Kidney epithelial cell (primary cell): ENCODE measurements around the gene RFPL3. TPM values are rescaled to one million over a fixed set of nuclear protein-coding genes. Genes with fewer than 3 reads are reported as not detected.
"Not testable (repeated sequence)": the region's sequence is repeated elsewhere in the genome, so short reads cannot be mapped to it uniquely, and the experiment has no call there.

Experiments used
- DNase-seq: peaks from one replicate; pipeline ENCODE4 v3.0.0-alpha.2; 2010; ENCODE audit warnings: low read depth
- H3K27me3 ChIP-seq: 2 replicates; pipeline ENCODE4 v1.6.0; 2011; ENCODE audit warnings: low read length; ENCODE audit not compliant: control insufficient read depth, insufficient read depth
- H3K36me3 ChIP-seq: 2 replicates; pipeline ENCODE4 v1.5.1; 2011; ENCODE audit warnings: low read length; ENCODE audit not compliant: control insufficient read depth, insufficient read depth
- H3K4me3 ChIP-seq: 2 replicates; pipeline ENCODE4 v1.5.1; 2011; ENCODE audit warnings: low read depth, mild to moderate bottlenecking, control low read depth, low read length
- total RNA-seq: library from RNA; depleted of rRNA; stranded (reverse); fragments of >200 nt; gene quantifications from 2 replicates; pipeline ENCODE4 v1.2.3, GENCODE V29; 2015
- TF ChIP-seq, protein P1 (sequence below): IDR thresholded peaks from 2 replicates; pipeline ENCODE4 v1.5.1; 2011; ENCODE audit warnings: mild to moderate bottlenecking, moderate library complexity, low read length, control low read depth, inconsistent platforms; ENCODE audit not compliant: insufficient read depth, poor library complexity, severe bottlenecking

The RFPL3 gene
- total RNA-seq, 1 donor from 2014 or later = not detected

GRCh38 chr22:32336121-32336603, 21.5 kb upstream of the RFPL3 start:
- TF ChIP-seq, protein P1, sequence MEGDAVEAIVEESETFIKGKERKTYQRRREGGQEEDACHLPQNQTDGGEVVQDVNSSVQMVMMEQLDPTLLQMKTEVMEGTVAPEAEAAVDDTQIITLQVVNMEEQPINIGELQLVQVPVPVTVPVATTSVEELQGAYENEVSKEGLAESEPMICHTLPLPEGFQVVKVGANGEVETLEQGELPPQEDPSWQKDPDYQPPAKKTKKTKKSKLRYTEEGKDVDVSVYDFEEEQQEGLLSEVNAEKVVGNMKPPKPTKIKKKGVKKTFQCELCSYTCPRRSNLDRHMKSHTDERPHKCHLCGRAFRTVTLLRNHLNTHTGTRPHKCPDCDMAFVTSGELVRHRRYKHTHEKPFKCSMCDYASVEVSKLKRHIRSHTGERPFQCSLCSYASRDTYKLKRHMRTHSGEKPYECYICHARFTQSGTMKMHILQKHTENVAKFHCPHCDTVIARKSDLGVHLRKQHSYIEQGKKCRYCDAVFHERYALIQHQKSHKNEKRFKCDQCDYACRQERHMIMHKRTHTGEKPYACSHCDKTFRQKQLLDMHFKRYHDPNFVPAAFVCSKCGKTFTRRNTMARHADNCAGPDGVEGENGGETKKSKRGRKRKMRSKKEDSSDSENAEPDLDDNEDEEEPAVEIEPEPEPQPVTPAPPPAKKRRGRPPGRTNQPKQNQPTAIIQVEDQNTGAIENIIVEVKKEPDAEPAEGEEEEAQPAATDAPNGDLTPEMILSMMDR = no peak
- DNase-seq = no peak
- H3K27me3 ChIP-seq = no peaks in the 10 kb centered on the region
- H3K4me3 ChIP-seq = no peak overlapping the region
- no peaks in the 10 kb centered on the region for H3K36me3 ChIP-seq

DNA sequence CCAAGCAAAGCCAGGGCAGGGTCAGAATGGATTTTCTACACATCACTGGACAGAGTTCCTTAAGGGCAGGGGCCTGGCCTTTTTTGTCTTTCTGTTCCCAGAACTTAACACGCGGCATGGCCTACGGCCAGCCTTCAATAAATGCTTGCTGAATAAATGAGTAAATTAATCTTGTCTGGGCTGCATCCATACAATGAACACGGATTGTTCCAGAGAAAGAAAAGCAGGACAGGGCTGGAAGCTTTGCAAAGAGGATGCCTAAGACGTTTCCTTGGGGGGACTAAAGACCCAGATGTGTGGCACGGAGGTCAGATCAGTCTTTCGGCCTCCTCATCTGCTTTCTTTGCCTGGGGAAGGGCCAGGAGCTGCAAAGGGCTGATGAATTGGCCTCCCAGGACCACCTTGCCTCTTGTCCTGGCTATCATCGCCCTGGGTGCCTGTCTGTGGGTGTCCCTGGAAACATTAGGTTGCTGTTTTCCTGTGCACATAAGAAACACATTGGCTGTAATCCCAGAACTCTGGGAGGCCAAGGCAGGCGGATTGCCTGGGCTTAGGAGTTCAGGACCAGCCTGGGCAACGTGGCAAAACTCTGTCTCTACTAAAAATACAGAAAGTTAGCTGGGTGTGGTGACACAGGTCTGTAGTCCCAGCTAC, 20.8 kb upstream of the RFPL3 start:
- Histone ChIP-seq H3K4me3 (no peak overlapping the region), H3K27me3 (no peaks in the 10 kb centered on the region), H3K36me3 (no peaks in the 10 kb centered on the region)
- no peak for DNase-seq
- TF ChIP-seq, protein P1 = no peak

- not testable (repeated sequence) for H3K36me3 ChIP-seq, DNase-seq, H3K27me3 ChIP-seq, H3K4me3 ChIP-seq
These were observed 20.2 kb upstream of the RFPL3 start for GRCh38 chr22:32337425-32337824.

DNA sequence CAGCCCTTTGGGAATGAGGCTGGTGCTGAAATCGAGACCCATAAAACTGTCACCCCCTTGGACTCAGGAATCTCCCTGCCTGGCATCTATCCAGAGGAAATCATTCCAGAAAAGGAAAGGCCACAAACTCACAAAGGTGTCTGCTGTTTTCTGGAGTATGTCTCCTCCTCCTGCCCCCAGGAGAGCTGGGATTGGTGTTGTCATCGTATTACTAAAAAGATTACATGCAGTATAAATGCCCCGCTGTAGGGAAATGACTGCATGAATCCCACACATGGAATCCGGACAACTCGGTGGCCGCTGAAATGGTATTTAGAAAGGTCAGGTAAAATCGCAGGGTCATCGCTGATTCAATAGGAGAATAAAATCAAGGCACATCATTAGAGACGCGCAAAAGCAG, 18.9 kb upstream of the RFPL3 start:
- TF ChIP-seq, protein P1 = no peak

GRCh38 chr22:32339190-32340012, 18.3 kb upstream of the RFPL3 start:
- no peaks in the 10 kb centered on the region for H3K27me3 ChIP-seq
- TF ChIP-seq, protein P1 = no peak
- no peak for DNase-seq

More for the DNA sequence above, 18.9 kb upstream of the RFPL3 start:
- Histone ChIP-seq H3K27me3 (no peaks in the 10 kb centered on the region), H3K4me3 (no peak overlapping the region), H3K36me3 (no peaks in the 10 kb centered on the region)
- DNase-seq = no peak

DNA sequence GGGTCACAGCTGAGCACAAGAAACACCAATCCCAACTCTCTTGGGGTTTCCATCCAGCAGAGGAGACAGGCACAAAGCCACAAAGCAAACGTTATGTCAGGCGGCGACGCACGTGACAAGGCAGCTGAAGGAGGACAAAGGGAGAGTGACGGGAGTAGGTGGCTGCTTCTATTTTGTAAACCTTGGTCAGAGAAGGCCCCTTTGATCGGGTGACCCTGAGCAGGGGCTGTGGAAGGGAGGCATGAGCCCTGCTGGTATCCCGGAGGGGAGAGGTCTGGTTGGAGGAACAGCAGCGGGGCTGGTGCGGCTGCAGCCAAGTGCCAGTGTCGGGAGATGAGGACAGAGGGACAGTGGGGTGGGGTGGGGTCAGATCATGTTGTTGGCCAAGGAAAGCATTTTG, 17.3 kb upstream of the RFPL3 start:
- Histone ChIP-seq H3K27me3 (no peaks in the 10 kb centered on the region), H3K36me3 (no peaks in the 10 kb centered on the region), H3K4me3 (no peak overlapping the region)
- TF ChIP-seq, protein P1 = no peak
- DNase-seq = no peak

More at GRCh38 chr22:32339190-32340012, 18.3 kb upstream of the RFPL3 start:
- H3K4me3 ChIP-seq = no peak overlapping the region
- H3K36me3 ChIP-seq = no peaks in the 10 kb centered on the region
